CD4-positive, alpha-beta T cell (primary cell): Measurements from ENCODE around the gene SMIM1. TPM values are rescaled to one million over a fixed set of nuclear protein-coding genes. Genes with fewer than 3 reads are reported as not detected.

Source experiments
- ATAC-seq: fragments of 200-7000 bp; cut with Tn5 transposase; one replicate; pipeline ENCODE4 v1.10.0; 2022; ENCODE audit warnings: mild to moderate bottlenecking; ENCODE audit not compliant: poor library complexity
- CTCF ChIA-PET: fragments of 350-600 bp; sonication (Branson Sonifier 250); formaldehyde crosslinking; loops from one replicate; lab custom pipeline; 2021; ENCODE audit warnings: antibody characterized with exemption, inconsistent platforms; lab: Charles Lee
- POLR2A ChIA-PET: fragments of 350-600 bp; sonication (Branson Sonifier 250); formaldehyde crosslinking; loops from one replicate; lab custom pipeline; 2021; ENCODE audit warnings: antibody characterized with exemption, inconsistent platforms; lab: Charles Lee
- DNase-seq, 14 experiments: peaks; one replicate each; pipeline ENCODE4 v3.0.0-alpha.2; 2013 to 2020; ENCODE audit warnings: mixed read lengths in 2 of 14
- H3K27ac ChIP-seq, 2 donors: one replicate each; pipeline versions ENCODE4 v1.5.1 to v1.7.0; 2013; ENCODE audit warnings: low read length in 2 of 2, low read depth in 1 of 2, mild to moderate bottlenecking in 1 of 2
- H3K27me3 ChIP-seq, 2 experiments: 1 replicate in 1 of 2; 2 replicates in 1 of 2; pipeline versions ENCODE4 v1.6.1 to v1.7.0; 2013; ENCODE audit warnings: low read length in 2 of 2, control low read depth in 1 of 2, mild to moderate bottlenecking in 1 of 2, moderate library complexity in 1 of 2; ENCODE audit not compliant: insufficient read depth in 2 of 2, control insufficient read depth in 1 of 2
- H3K36me3 ChIP-seq: one replicate; pipeline ENCODE4 v1.6.1; 2013; ENCODE audit warnings: low read length, control low read depth; ENCODE audit not compliant: insufficient read depth
- H3K4me1 ChIP-seq: one replicate; pipeline ENCODE4 v1.6.1; 2013; ENCODE audit warnings: low read length, control low read depth; ENCODE audit not compliant: insufficient read depth
- H3K4me3 ChIP-seq: one replicate; pipeline ENCODE4 v1.5.1; 2013; ENCODE audit warnings: mild to moderate bottlenecking, low read length, moderate library complexity
- H3K9me3 ChIP-seq, 2 experiments: 1 replicate in 1 of 2; 2 replicates in 1 of 2; pipeline versions ENCODE4 v1.6.1 to v1.7.0; 2013; ENCODE audit warnings: low read length in 2 of 2, mild to moderate bottlenecking in 2 of 2, control low read depth in 1 of 2, moderate library complexity in 1 of 2; ENCODE audit not compliant: control insufficient read depth in 1 of 2, insufficient read depth in 1 of 2
- H3K27ac Mint-ChIP-seq: one replicate; pipeline ENCODE4 v1.8.0; 2020; ENCODE audit warnings: mixed read lengths
- H3K27me3 Mint-ChIP-seq: one replicate; pipeline ENCODE4 v1.8.0; 2021; ENCODE audit warnings: mixed read lengths
- H3K36me3 Mint-ChIP-seq: one replicate; pipeline ENCODE4 v1.8.0; 2021; ENCODE audit warnings: low read depth, mixed read lengths
- H3K4me1 Mint-ChIP-seq: one replicate; pipeline ENCODE4 v1.8.0; 2021; ENCODE audit warnings: low read depth, mixed read lengths
- H3K4me3 Mint-ChIP-seq: one replicate; pipeline ENCODE4 v1.8.0; 2020; ENCODE audit warnings: mild to moderate bottlenecking, mixed read lengths
- H3K9me3 Mint-ChIP-seq: one replicate; pipeline ENCODE4 v1.8.0; 2020; ENCODE audit warnings: mixed read lengths
- CTCF ChIP-seq: fragments of 200-600 bp; IDR thresholded peaks from one replicate; pipeline ENCODE4 v1.8.0; 2022; ENCODE audit warnings: antibody characterized with exemption, mild to moderate bottlenecking
- intact Hi-C, 2 experiments: fragments of 100-400 bp; cut with DNase I in 1 of 2; cut with micrococcal nuclease in 1 of 2; formaldehyde crosslinking; loops; one replicate each; pipeline versions ENCODE4 v1.15.1 to v1.9.0; 2023 to 2025; cut with DNase I, micrococcal nuclease
- total RNA-seq, 174 experiments: library from RNA in 2 of 174; stranded (reverse) in 2 of 174; gene quantifications; one replicate each; pipeline ENCODE4 v1.2.3 and lab custom pipeline; 2021 to 2026

The SMIM1 gene
- total RNA-seq, 2 experiments from 2014 or later: 1.8 to 2.6 TPM

- ATAC-seq (no peak), DNase-seq (no peak)
- Mint-ChIP-seq H3K27me3 (no peaks in the 10 kb centered on the region), H3K4me3 (no peak overlapping the region), H3K4me1 (peaks cover 6% of the 10 kb centered on the region), H3K9me3 (no peaks in the 10 kb centered on the region), H3K36me3 (peaks cover 39% of the 10 kb centered on the region), H3K27ac (no peak overlapping the region)
- Histone ChIP-seq H3K27me3 (no peaks in the 10 kb centered on the region), H3K9me3 (no peaks in the 10 kb centered on the region), H3K4me3 (no peak overlapping the region), H3K27ac (no peak overlapping the region), H3K4me1 (peaks cover 4% of the 10 kb centered on the region), H3K36me3 (peaks cover 27% of the 10 kb centered on the region)
- POLR2A ChIA-PET: no interaction called here
- TF ChIP-seq CTCF: no peak
- intact Hi-C loops: no loop called here
- CTCF ChIA-PET: no interaction called here
These were observed 32.5 kb upstream of the SMIM1 start for GRCh38 chr1:3740042-3740441.

GRCh38 chr1:3740752-3741151 is 31.8 kb upstream of the SMIM1 start:
- H3K9me3 ChIP-seq: peaks cover 0 to 6% of the 10 kb centered on the region in 2 experiments
- H3K36me3 Mint-ChIP-seq: peaks cover 39% of the 10 kb centered on the region
- CTCF ChIA-PET: no interaction called here
- peaks cover 7% of the 10 kb centered on the region for H3K4me1 ChIP-seq
- no peak overlapping the region for H3K4me3 ChIP-seq
- ATAC-seq (no peak), DNase-seq (no peak)
- POLR2A ChIA-PET: no interaction called here
- no peak for TF ChIP-seq CTCF
- no peaks in the 10 kb centered on the region for H3K27me3 ChIP-seq
- no peaks in the 10 kb centered on the region for H3K9me3 Mint-ChIP-seq
- no peak overlapping the region for H3K4me3 Mint-ChIP-seq
- peaks cover 13% of the 10 kb centered on the region for H3K4me1 Mint-ChIP-seq
- H3K27ac ChIP-seq: no peak overlapping the region
- intact Hi-C loops: no loop called here
- H3K27ac Mint-ChIP-seq: no peak overlapping the region
- H3K36me3 ChIP-seq: peaks cover 27% of the 10 kb centered on the region
- H3K27me3 Mint-ChIP-seq: no peaks in the 10 kb centered on the region

GRCh38 chr1:3741566-3742438 is 30.7 kb upstream of the SMIM1 start:
- H3K27me3 ChIP-seq: no peaks in the 10 kb centered on the region
- ChIA-PET CTCF (no interaction called here), POLR2A (no interaction called here)
- H3K9me3 ChIP-seq: peaks cover 0 to 8% of the 10 kb centered on the region in 2 experiments
- Mint-ChIP-seq H3K36me3 (peaks cover 37% of the 10 kb centered on the region), H3K27ac (no peak overlapping the region), H3K27me3 (no peaks in the 10 kb centered on the region), H3K9me3 (no peaks in the 10 kb centered on the region), H3K4me3 (no peak overlapping the region), H3K4me1 (peaks cover 22% of the 10 kb centered on the region)
- peaks cover 18% of the 10 kb centered on the region for H3K4me1 ChIP-seq
- H3K4me3 ChIP-seq: no peak overlapping the region
- intact Hi-C loops: no loop called here
- no peak overlapping the region for H3K27ac ChIP-seq
- peaks cover 27% of the 10 kb centered on the region for H3K36me3 ChIP-seq
- DNase-seq: no peak
- no peak for ATAC-seq
- no peak for TF ChIP-seq CTCF
